K562 (cell line): ENCODE measurements around the gene NUP153.

Experiments used
- BRF1 ChIP-seq: IDR thresholded peaks from 3 replicates; pipeline ENCODE4 v1.6.1; 2011; ENCODE audit warnings: borderline replicate concordance, mild to moderate bottlenecking; ENCODE audit not compliant: insufficient read length; ENCODE audit errors: extremely low read depth
- POLR2AphosphoS2 ChIP-seq: IDR thresholded peaks from 2 replicates; pipeline ENCODE4 v1.6.1; 2012; ENCODE audit warnings: low read length, improper control_type of control experiment
- ZEB2 ChIP-seq: fragments of 450-650 bp; IDR thresholded peaks from 2 replicates; pipeline ENCODE4 v1.6.1; 2016
- TF ChIP-seq, protein P1 (sequence below), 3 experiments: IDR thresholded peaks in 2 of 3; conservative IDR thresholded peaks in 1 of 3; 2 replicates each; pipeline ENCODE4 v1.5.1; 2011 to 2012; ENCODE audit warnings: low read length in 3 of 3, mild to moderate bottlenecking in 3 of 3, control low read depth in 2 of 3, improper control_type of control experiment in 1 of 3, inconsistent platforms in 1 of 3, low read depth in 1 of 3, mixed read lengths in 1 of 3, moderate library complexity in 1 of 3; ENCODE audit not compliant: insufficient read depth in 2 of 3
- TF ChIP-seq, protein P2 (sequence below): sonication (generic); formaldehyde crosslinking; IDR thresholded peaks from 2 replicates; pipeline ENCODE4 v1.8.0; 2023; ENCODE audit warnings: mild to moderate bottlenecking, missing genetic modification reagents

DNA sequence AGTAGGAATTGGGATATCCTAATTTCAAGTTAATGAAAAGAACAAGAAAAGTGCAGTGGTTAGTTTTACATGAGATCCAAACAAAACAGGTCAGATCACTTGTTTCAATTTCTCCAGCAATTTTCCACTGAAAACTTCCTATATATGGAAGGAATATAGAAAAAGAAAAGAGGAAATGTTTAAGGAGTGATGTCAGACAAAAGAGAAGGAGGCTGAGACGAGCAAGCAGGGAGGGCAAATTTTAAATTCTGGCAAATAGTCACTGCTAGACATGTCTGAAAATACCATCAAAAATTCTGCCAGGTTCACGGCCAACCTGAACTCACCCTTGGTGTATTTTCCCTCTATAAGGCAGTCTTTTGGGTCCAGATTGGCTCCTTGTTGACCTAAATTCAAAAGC, 9.5 kb upstream of the NUP153 start:
- TF ChIP-seq, protein P1, sequence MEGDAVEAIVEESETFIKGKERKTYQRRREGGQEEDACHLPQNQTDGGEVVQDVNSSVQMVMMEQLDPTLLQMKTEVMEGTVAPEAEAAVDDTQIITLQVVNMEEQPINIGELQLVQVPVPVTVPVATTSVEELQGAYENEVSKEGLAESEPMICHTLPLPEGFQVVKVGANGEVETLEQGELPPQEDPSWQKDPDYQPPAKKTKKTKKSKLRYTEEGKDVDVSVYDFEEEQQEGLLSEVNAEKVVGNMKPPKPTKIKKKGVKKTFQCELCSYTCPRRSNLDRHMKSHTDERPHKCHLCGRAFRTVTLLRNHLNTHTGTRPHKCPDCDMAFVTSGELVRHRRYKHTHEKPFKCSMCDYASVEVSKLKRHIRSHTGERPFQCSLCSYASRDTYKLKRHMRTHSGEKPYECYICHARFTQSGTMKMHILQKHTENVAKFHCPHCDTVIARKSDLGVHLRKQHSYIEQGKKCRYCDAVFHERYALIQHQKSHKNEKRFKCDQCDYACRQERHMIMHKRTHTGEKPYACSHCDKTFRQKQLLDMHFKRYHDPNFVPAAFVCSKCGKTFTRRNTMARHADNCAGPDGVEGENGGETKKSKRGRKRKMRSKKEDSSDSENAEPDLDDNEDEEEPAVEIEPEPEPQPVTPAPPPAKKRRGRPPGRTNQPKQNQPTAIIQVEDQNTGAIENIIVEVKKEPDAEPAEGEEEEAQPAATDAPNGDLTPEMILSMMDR (IDR thresholded peaks at IDR 0.05 in 2 of 3, conservative IDR thresholded peaks at IDR 0.05 in 1 of 3; ENCODE audit: insufficient read depth in 2 of 3, low read depth in 1 of 3, low read length in 3 of 3): no peak
- no peak for TF ChIP-seq BRF1
- TF ChIP-seq POLR2AphosphoS2: no peak
- TF ChIP-seq ZEB2: no peak
- TF ChIP-seq, protein P2, sequence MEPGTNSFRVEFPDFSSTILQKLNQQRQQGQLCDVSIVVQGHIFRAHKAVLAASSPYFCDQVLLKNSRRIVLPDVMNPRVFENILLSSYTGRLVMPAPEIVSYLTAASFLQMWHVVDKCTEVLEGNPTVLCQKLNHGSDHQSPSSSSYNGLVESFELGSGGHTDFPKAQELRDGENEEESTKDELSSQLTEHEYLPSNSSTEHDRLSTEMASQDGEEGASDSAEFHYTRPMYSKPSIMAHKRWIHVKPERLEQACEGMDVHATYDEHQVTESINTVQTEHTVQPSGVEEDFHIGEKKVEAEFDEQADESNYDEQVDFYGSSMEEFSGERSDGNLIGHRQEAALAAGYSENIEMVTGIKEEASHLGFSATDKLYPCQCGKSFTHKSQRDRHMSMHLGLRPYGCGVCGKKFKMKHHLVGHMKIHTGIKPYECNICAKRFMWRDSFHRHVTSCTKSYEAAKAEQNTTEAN (CRISPR knock-in tag): no peak
